CD1c-positive myeloid dendritic cell (primary cell): Measurements from ENCODE around the gene ADARB1.
A peak's percentile ranks its signal among the peaks of the same experiment; 100 is the strongest.
"Not testable (repeated sequence)": the region's sequence is repeated elsewhere in the genome, so short reads cannot be mapped to it uniquely, and the experiment has no call there.

Source experiments
- DNase-seq: peaks from one replicate; pipeline ENCODE4 v3.0.0-alpha.2; 2016; ENCODE audit errors: extremely low spot score

Gene ADARB1

GRCh38 chr21:45116066-45116465, 41.7 kb downstream of the ADARB1 start:
- DNase-seq = no peak

GRCh38 chr21:45117314-45117713, 42.9 kb downstream of the ADARB1 start:
- no peak for DNase-seq

- DNase-seq = no peak
Observed at GRCh38 chr21:45118099-45118498, 43.7 kb downstream of the ADARB1 start.

GRCh38 chr21:45119812-45120211, 45.4 kb downstream of the ADARB1 start:
- DNase-seq = no peak

GRCh38 chr21:45120975-45121374, 46.6 kb downstream of the ADARB1 start:
- no peak for DNase-seq

- no peak for DNase-seq
Observed at GRCh38 chr21:45122030-45122429, 47.6 kb downstream of the ADARB1 start.

- DNase-seq = no peak
Observed at GRCh38 chr21:45122432-45123132, 48.2 kb downstream of the ADARB1 start.

GRCh38 chr21:45123440-45123839, 49.1 kb downstream of the ADARB1 start:
- DNase-seq = no peak

- no peak for DNase-seq
Observed at GRCh38 chr21:45124596-45124995, 50.2 kb downstream of the ADARB1 start.

GRCh38 chr21:45125357-45125756, 51.0 kb downstream of the ADARB1 start:
- peak; percentile 35 for DNase-seq

GRCh38 chr21:45126204-45126626, 51.8 kb downstream of the ADARB1 start:
- no peak for DNase-seq

GRCh38 chr21:45126983-45127382, 52.6 kb downstream of the ADARB1 start:
- DNase-seq = no peak

- DNase-seq = no peak
Observed at GRCh38 chr21:45127937-45128336, 53.6 kb downstream of the ADARB1 start.

- DNase-seq = peak; percentile 78
Observed at GRCh38 chr21:45128613-45129188, 54.3 kb downstream of the ADARB1 start.

- peak; percentile 56 for DNase-seq
Observed at GRCh38 chr21:45129189-45129923, 55.0 kb downstream of the ADARB1 start.

- peak; percentile 74 for DNase-seq
Observed at GRCh38 chr21:45130324-45130774, 56.0 kb downstream of the ADARB1 start.

- DNase-seq = peak; percentile 24
Observed at GRCh38 chr21:45131537-45131999, 57.2 kb downstream of the ADARB1 start.

GRCh38 chr21:45132841-45133573, 58.6 kb downstream of the ADARB1 start:
- no peak for DNase-seq

- not testable (repeated sequence) for DNase-seq
Observed at GRCh38 chr21:45133574-45134278, 59.3 kb downstream of the ADARB1 start.

GRCh38 chr21:45134279-45135076, 60.1 kb downstream of the ADARB1 start:
- DNase-seq = no peak

GRCh38 chr21:45135122-45135521, 60.7 kb downstream of the ADARB1 start:
- no peak for DNase-seq
